Adipocyte (in vitro differentiated cells): ENCODE results near the gene CDC37.

Experiments used
- DNase-seq: peaks from one replicate; pipeline ENCODE4 v3.0.0-alpha.2; 2015; ENCODE audit warnings: low read depth
- H3K27me3 ChIP-seq: replicated peaks from 2 replicates; pipeline ENCODE4 v1.7.0; 2013; ENCODE audit warnings: mild to moderate bottlenecking, low read length, moderate library complexity; ENCODE audit not compliant: control insufficient read depth, insufficient read depth
- H3K36me3 ChIP-seq: 2 replicates; pipeline ENCODE4 v1.7.0; 2013; ENCODE audit warnings: low read length, mild to moderate bottlenecking, moderate library complexity; ENCODE audit not compliant: control insufficient read depth, insufficient read depth, severe bottlenecking
- H3K4me1 ChIP-seq: 2 replicates; pipeline ENCODE4 v1.7.0; 2013; ENCODE audit warnings: mild to moderate bottlenecking, low read length, moderate library complexity; ENCODE audit not compliant: control insufficient read depth, insufficient read depth
- H3K4me3 ChIP-seq: 2 replicates; pipeline ENCODE4 v1.7.0; 2013; ENCODE audit warnings: mild to moderate bottlenecking, low read length, moderate library complexity
- H3K9ac ChIP-seq: 2 replicates; pipeline ENCODE4 v1.7.0; 2013; ENCODE audit warnings: mild to moderate bottlenecking, low read length, moderate library complexity
- H3K9me3 ChIP-seq: 2 replicates; pipeline ENCODE4 v1.7.0; 2013; ENCODE audit warnings: mild to moderate bottlenecking, low read length, moderate library complexity; ENCODE audit not compliant: control insufficient read depth

The CDC37 gene

DNA sequence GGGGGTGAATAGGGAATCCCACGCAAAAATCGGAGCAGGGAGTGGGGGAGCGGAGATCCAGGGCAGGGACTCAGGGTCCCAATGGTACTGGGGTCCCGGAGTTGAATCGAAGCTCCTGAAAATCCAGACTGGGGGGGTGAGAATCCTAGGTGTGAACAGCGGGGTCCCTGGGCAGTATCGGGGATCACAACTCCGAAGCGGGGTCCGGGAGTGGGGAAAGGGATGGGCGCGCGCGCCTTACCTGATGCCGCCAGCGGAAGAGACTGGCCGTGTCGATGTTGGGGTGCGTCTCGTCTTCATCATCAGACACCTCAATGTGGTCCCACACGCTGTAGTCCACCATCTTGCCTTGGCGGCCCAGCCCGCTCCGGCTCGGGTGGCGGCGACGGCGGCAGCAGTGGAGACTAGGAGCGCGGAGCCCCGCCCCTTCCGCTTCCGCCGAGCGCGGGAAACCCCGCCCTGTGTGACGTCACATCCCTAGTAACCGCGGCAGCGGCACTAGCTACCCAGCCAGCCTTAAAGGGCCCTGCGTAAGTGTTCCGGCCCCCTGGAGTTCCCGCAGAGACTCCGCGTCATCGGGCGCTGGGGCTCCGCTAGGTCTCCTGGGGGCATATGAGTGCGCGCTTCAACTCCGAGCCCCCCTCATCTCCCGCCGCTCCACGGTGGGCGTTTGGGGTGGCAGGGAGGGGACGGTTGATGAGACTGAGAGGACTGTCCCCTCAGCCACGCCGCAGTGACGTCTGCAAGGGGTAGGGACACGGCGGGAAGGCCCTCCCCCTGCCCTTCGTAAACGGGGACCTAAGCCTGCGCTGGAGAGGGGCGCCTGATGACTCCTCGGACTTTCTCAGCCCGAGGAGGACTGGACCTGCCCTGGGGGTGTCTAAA is at the start of gene CDC37:
CDC37 (minus strand) TSS at position 406 of the 885 bp plus-strand sequence; CDS start at position 343, 63 bp downstream.
- peak; percentile 99 for DNase-seq
- Histone ChIP-seq H3K4me3 (peak within 1 kb of the TSS; percentile 95), H3K36me3 (peaks cover 10% of the 10 kb centered on the region), H3K9ac (peak within 1 kb of the TSS; percentile 93), H3K9me3 (no peaks in the 10 kb centered on the region), H3K27me3 (peaks cover 3% of the 10 kb centered on the region), H3K4me1 (peaks cover 35% of the 10 kb centered on the region)

DNA sequence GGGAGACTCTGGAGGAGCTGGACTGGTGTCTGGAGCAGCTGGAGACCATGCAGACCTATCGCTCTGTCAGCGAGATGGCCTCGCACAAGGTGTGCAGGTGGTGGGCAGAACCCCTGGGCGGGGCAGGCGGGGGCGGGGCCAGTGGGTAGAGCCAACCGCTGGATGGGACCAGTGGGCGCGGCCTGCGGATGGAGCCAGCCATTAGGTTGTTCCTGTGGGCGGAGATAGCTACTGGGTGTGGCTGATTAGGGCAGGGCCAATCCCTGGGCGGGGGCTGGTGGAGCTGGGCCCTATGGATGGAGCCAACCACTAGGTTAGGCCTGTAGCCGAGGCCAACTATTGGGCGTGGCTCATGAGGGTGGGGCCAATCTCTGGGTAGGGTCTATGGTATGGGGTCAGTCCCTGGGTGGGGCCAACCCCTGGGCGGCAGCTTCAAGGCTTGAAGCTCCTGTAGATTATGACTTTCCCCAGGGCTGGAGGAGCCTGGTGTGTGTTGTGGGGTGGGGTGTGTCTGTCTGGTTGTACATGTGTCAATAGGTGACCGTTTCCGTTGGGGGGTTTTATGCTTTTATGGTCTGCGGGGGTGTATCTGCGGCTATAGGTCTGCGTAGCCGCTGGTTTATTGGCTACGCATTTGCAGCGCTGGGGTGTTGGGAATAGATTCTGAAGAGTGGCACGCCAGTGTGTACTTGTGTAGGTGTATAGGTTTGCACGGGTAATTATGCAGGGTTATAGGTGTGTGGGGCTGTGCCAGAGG is 47.7 kb upstream of the CDC37 start:
- peaks cover 7% of the 10 kb centered on the region for H3K36me3 ChIP-seq
- no peaks in the 10 kb centered on the region for H3K9me3 ChIP-seq
- H3K27me3 ChIP-seq: no peaks in the 10 kb centered on the region
- no peak for DNase-seq
- no peak overlapping the region for H3K4me3 ChIP-seq
- H3K9ac ChIP-seq: no peak overlapping the region
- no peaks in the 10 kb centered on the region for H3K4me1 ChIP-seq

DNA sequence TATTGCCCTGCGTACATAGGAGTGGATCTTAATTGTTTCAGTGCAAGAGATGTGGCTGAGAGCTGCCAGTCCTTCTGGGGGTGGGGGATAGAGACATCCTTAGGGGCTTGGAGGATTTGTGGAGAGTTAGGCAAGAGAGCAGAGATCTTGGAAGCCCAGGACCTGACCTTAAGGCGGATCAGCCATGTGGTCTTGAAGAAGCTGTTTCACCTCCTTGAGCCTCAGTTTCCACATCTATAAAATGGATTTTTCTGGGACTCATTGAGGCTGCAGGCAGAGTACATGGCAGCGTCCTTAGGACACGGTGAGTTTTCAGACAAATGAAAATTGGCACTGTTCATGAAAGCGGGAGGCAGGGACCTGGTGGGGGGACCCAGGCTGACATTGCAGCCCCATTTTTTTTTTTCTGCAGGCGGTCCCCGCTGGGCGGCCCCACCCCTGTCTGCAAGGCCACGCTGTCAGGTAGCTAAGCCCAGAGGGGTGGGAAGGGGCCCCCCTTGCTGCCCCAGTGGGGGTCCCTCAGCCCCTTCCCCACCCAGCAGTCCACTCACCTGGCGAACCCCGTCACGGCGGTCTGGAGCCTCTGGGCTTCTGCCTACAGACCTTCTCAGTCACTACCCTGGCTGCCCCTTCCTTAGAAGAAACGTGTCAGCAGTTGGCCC is 47.0 kb upstream of the CDC37 start:
- H3K4me3 ChIP-seq: no peak overlapping the region
- no peaks in the 10 kb centered on the region for H3K27me3 ChIP-seq
- H3K4me1 ChIP-seq: no peaks in the 10 kb centered on the region
- H3K9me3 ChIP-seq: no peaks in the 10 kb centered on the region
- no peak for DNase-seq
- no peak overlapping the region for H3K9ac ChIP-seq
- H3K36me3 ChIP-seq: peaks cover 7% of the 10 kb centered on the region

DNA sequence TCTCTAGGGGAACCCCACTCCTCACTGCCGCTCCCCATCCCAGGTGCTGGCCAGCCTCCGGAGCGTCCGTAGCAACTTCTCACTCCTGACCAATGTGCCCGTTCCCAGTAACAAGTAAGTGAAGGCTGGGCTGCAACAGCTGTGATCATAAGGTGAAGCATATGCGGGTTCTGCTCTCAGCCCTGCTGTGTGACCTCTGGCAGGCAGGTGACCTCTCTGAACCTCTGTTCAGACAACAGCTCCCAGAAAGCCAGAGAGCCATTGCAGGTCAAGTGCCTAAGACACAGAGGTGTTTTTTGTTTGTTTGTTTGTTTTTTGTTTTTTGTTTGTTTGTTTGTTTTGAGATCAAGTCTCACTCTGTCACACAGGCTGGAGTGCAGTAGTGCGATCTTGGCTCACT is 45.7 kb upstream of the CDC37 start:
- Histone ChIP-seq H3K36me3 (peaks cover 7% of the 10 kb centered on the region), H3K27me3 (no peaks in the 10 kb centered on the region), H3K4me3 (no peak overlapping the region), H3K9me3 (no peaks in the 10 kb centered on the region), H3K4me1 (no peaks in the 10 kb centered on the region), H3K9ac (no peak overlapping the region)
- no peak for DNase-seq

DNA sequence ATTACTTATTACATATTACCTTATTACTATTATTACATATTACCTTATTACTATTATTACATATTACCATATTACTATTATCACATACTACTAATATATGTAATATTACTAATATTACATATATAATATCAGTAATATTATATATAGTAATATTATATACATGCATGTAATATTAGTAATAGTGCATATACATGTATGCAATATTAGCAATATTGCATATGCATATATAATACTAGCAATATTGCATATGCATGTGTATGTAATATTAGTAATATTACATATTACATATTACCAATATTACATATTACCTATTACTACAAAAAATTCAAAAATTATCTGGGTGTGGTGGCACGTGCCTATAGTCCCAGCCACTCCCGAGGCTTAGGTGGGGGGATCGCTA is 39.4 kb upstream of the CDC37 start:
- no peaks in the 10 kb centered on the region for H3K36me3 ChIP-seq
- no peak for DNase-seq
- H3K4me3 ChIP-seq: no peak overlapping the region
- H3K27me3 ChIP-seq: no peaks in the 10 kb centered on the region
- no peak overlapping the region for H3K9ac ChIP-seq
- H3K9me3 ChIP-seq: no peaks in the 10 kb centered on the region
- no peaks in the 10 kb centered on the region for H3K4me1 ChIP-seq

DNA sequence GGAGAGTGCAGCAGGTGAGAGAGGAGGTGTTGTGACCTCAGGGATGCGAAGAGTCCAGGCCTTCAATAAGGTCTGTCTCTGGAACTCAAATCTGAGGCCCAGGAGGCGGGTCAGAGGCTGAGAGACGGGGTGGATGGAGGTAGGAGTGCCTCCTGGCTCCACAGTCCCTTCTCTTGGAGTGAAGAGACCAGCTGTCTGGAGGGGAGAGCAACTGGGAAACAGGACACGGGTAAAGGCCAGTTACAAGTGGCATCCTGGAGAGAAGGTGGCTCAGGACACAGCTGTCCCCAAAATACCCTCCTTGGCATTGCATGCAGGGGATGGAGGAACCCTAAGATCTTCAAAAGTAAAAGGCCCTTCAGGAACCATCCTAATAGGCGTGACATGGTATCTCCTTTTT is 36.2 kb upstream of the CDC37 start:
- Histone ChIP-seq H3K9me3 (no peaks in the 10 kb centered on the region), H3K27me3 (no peaks in the 10 kb centered on the region), H3K4me1 (peaks cover 2% of the 10 kb centered on the region), H3K4me3 (no peak overlapping the region), H3K36me3 (no peaks in the 10 kb centered on the region), H3K9ac (no peak overlapping the region)
- DNase-seq: no peak

DNA sequence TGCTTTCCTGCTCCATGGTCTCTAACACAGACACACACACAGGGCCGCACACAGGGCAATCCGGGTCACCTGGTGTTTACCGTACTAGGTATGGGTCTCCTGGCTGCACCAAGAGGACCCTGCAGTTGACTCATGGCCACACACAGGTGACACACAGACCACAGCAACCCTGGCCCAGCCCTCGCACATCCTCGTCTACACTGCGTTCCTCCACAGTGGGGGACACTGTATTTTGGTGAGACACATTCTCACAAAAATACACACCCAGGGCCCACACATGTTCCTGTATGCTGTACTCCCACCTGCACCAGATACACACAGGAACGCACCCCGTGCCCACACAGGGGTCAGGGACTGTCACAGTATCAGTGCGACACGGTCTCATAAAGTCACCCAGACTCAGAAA is 29.8 kb upstream of the CDC37 start:
- Histone ChIP-seq H3K4me1 (peaks cover 14% of the 10 kb centered on the region), H3K9me3 (no peaks in the 10 kb centered on the region), H3K4me3 (no peak overlapping the region), H3K9ac (no peak overlapping the region), H3K27me3 (no peaks in the 10 kb centered on the region), H3K36me3 (no peaks in the 10 kb centered on the region)
- DNase-seq: no peak

DNA sequence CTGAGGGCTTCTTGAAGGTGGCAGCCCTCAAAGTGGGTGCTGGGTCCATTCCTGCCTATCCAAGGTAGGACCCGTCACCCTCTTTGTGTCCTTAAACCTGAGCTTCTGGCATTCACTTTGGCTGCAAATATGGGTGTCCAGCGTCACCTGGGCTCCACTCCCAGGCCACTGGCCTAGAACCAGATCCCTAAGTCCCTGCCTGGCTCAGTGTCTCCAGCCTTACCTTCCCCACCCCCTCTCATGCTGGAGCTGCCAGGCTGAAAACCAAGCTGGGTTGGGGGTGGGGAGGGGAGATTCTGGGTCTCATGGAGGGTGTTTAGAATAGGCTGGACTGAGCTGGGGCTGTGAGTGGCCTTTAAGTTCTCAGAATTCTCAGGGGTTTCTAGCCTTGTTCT is 29.4 kb upstream of the CDC37 start:
- DNase-seq: no peak
- Histone ChIP-seq H3K4me1 (peaks cover 14% of the 10 kb centered on the region), H3K27me3 (no peaks in the 10 kb centered on the region), H3K9me3 (no peaks in the 10 kb centered on the region), H3K4me3 (peak overlapping the region; percentile 68), H3K36me3 (no peaks in the 10 kb centered on the region), H3K9ac (peak overlapping the region; percentile 58)

DNA sequence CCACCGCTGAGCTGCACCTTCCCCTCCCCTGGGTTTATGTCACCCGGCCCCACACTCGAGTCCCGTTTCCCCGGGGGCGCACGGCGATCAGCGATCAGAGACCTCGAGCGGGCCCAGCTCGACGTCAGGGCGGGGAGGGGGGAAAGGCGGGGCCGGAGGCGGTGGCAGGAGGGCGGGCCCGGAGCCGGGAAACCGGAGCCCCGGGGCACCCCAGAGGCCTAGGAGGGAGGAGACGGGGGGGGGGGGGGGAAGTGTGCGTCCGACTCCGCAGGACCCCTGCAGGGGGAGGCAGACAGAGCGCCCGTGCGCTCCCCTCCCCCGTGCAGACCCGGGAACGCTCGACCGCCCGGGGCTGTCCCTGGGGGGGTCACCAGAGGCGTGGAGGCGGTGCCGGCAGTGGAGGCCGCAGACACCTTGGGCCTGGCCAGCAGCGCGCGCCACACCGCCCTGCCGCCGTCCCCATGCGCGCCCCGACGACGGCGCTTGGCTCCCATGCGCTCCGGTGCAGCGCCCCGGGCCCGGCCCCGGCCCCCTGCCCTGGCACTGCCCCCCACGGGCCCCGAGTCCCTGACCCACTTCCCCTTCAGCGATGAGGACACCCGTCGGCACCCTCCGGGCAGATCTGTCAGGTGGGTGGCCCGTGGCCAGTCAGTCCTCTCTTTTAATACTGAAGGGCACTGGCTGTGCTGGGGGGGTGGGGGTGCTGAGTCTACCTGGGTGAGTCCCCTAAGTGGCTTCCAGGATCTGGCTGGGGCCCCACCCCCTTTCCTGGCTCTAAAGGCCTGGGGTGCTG is 28.8 kb upstream of the CDC37 start:
- peak overlapping the region; percentile 86 for H3K4me3 ChIP-seq
- peak; percentile 79 for DNase-seq
- no peaks in the 10 kb centered on the region for H3K36me3 ChIP-seq
- H3K9me3 ChIP-seq: no peaks in the 10 kb centered on the region
- H3K4me1 ChIP-seq: peaks cover 14% of the 10 kb centered on the region
- peak overlapping the region; percentile 85 for H3K9ac ChIP-seq
- no peaks in the 10 kb centered on the region for H3K27me3 ChIP-seq

DNA sequence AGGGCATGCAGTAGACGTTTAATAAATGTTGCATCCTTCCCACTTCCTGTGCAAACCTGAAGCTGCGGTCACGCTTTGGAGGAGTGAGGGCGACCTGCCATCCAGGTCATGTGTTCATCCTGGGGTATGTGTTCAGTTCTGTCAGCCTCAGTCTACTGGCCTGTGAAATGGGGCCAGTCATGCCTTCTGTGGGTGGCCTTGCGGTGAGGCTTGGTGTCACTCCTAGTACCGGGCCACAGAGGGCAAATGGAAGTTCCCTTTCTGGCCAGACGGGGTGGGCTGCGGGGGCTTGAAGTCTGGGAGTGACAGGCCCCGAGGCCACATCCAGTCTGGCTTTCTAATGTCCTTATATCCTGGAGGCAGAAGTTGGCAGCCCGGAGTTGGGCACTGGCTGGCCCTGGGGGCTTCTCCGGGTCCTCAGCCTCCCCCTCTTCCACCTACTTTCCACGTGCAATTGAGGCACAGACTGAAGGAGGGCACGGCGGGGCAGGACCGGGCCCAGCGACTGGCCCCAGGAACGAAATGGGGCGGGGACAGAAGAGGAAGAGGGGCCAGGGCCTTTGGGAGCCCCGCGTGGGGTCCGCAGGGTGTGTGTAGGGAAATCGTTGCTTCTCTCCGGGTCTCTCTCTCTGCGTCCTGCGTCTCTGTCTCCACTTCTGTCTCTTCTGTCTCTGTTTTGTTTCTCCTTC is 28.1 kb upstream of the CDC37 start:
- no peaks in the 10 kb centered on the region for H3K27me3 ChIP-seq
- peak overlapping the region; percentile 85 for H3K9ac ChIP-seq
- no peaks in the 10 kb centered on the region for H3K36me3 ChIP-seq
- no peaks in the 10 kb centered on the region for H3K9me3 ChIP-seq
- H3K4me3 ChIP-seq: peak overlapping the region; percentile 86
- no peak for DNase-seq
- H3K4me1 ChIP-seq: peaks cover 14% of the 10 kb centered on the region
